CD4-positive, alpha-beta T cell (primary cell): ENCODE measurements around the gene CST6. TPM values are rescaled to one million over a fixed set of nuclear protein-coding genes. Genes with fewer than 3 reads are reported as not detected.

Source experiments
- ATAC-seq: fragments of 200-7000 bp; cut with Tn5 transposase; one replicate; pipeline ENCODE4 v1.10.0; 2022; ENCODE audit warnings: mild to moderate bottlenecking; ENCODE audit not compliant: poor library complexity
- CTCF ChIA-PET: fragments of 350-600 bp; sonication (Branson Sonifier 250); formaldehyde crosslinking; loops from one replicate; lab custom pipeline; 2021; ENCODE audit warnings: antibody characterized with exemption, inconsistent platforms; lab: Charles Lee
- POLR2A ChIA-PET: fragments of 350-600 bp; sonication (Branson Sonifier 250); formaldehyde crosslinking; loops from one replicate; lab custom pipeline; 2021; ENCODE audit warnings: antibody characterized with exemption, inconsistent platforms; lab: Charles Lee
- DNase-seq, 14 experiments: peaks; one replicate each; pipeline ENCODE4 v3.0.0-alpha.2; 2013 to 2020; ENCODE audit warnings: mixed read lengths in 2 of 14
- H3K27ac ChIP-seq, 2 donors: one replicate each; pipeline versions ENCODE4 v1.5.1 to v1.7.0; 2013; ENCODE audit warnings: low read length in 2 of 2, low read depth in 1 of 2, mild to moderate bottlenecking in 1 of 2
- H3K27me3 ChIP-seq, 2 experiments: 1 replicate in 1 of 2; 2 replicates in 1 of 2; pipeline versions ENCODE4 v1.6.1 to v1.7.0; 2013; ENCODE audit warnings: low read length in 2 of 2, control low read depth in 1 of 2, mild to moderate bottlenecking in 1 of 2, moderate library complexity in 1 of 2; ENCODE audit not compliant: insufficient read depth in 2 of 2, control insufficient read depth in 1 of 2
- H3K36me3 ChIP-seq: one replicate; pipeline ENCODE4 v1.6.1; 2013; ENCODE audit warnings: low read length, control low read depth; ENCODE audit not compliant: insufficient read depth
- H3K4me1 ChIP-seq: one replicate; pipeline ENCODE4 v1.6.1; 2013; ENCODE audit warnings: low read length, control low read depth; ENCODE audit not compliant: insufficient read depth
- H3K4me3 ChIP-seq: one replicate; pipeline ENCODE4 v1.5.1; 2013; ENCODE audit warnings: mild to moderate bottlenecking, low read length, moderate library complexity
- H3K9me3 ChIP-seq, 2 experiments: 1 replicate in 1 of 2; 2 replicates in 1 of 2; pipeline versions ENCODE4 v1.6.1 to v1.7.0; 2013; ENCODE audit warnings: low read length in 2 of 2, mild to moderate bottlenecking in 2 of 2, control low read depth in 1 of 2, moderate library complexity in 1 of 2; ENCODE audit not compliant: control insufficient read depth in 1 of 2, insufficient read depth in 1 of 2
- H3K27ac Mint-ChIP-seq: one replicate; pipeline ENCODE4 v1.8.0; 2020; ENCODE audit warnings: mixed read lengths
- H3K27me3 Mint-ChIP-seq: one replicate; pipeline ENCODE4 v1.8.0; 2021; ENCODE audit warnings: mixed read lengths
- H3K36me3 Mint-ChIP-seq: one replicate; pipeline ENCODE4 v1.8.0; 2021; ENCODE audit warnings: low read depth, mixed read lengths
- H3K4me1 Mint-ChIP-seq: one replicate; pipeline ENCODE4 v1.8.0; 2021; ENCODE audit warnings: low read depth, mixed read lengths
- H3K4me3 Mint-ChIP-seq: one replicate; pipeline ENCODE4 v1.8.0; 2020; ENCODE audit warnings: mild to moderate bottlenecking, mixed read lengths
- H3K9me3 Mint-ChIP-seq: one replicate; pipeline ENCODE4 v1.8.0; 2020; ENCODE audit warnings: mixed read lengths
- intact Hi-C, 2 experiments: fragments of 100-400 bp; cut with DNase I in 1 of 2; cut with micrococcal nuclease in 1 of 2; formaldehyde crosslinking; loops; one replicate each; pipeline versions ENCODE4 v1.15.1 to v1.9.0; 2023 to 2025; cut with DNase I, micrococcal nuclease
- total RNA-seq, 174 experiments: library from RNA in 2 of 174; stranded (reverse) in 2 of 174; gene quantifications; one replicate each; pipeline ENCODE4 v1.2.3 and lab custom pipeline; 2021 to 2026
- TF ChIP-seq, protein P1 (sequence below): fragments of 200-600 bp; IDR thresholded peaks from one replicate; pipeline ENCODE4 v1.8.0; 2022; ENCODE audit warnings: antibody characterized with exemption, mild to moderate bottlenecking

Gene CST6
- total RNA-seq, 2 experiments from 2014 or later: not detected

DNA sequence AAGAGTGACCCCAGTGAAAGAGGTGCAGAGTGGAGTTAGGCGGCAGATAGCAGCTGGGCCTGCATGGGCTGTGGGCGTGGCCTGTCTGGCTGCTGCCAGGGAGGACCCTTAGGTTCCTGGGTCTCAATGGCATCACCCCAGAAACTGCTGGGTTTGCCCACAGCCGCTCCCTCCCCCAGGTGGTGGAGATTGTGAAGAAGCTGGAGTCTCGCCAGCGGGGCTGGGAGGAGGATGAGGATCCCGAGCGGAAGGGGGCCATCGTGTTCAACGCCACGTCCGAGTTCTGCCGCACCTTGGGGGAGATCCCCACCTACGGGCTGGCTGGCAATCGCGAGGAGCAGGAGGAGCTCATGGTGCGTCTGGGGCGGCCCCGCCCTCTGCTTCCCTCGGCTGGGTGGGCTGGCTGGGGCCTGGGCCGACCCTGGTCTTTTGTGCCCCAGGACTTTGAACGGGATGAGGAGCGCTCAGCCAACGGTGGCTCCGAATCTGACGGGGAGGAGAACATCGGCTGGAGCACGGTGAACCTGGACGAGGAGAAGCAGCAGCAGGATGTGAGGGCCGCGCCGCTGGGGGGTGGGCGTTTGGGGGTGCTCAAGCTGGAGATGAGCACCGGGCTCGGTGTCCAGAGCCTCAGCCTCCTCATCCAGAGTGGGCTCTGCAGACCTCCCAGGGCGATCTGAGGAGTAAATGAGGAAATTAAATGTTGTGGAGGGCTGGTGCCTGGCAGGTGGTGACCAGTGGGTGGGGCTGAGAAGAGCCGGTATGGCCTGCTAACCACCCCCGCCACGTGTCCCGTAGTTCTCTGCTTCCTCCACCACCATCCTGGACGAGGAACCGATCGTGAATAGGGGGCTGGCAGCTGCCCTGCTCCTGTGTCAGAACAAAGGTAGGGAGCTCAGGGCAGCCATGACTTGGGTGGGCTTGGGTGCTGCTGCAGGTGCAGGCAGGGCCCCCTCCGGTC, 35.3 kb upstream of the CST6 start:
- H3K4me3 ChIP-seq: no peak overlapping the region
- H3K9me3 Mint-ChIP-seq: no peaks in the 10 kb centered on the region
- CTCF ChIA-PET: no interaction called here
- H3K27ac ChIP-seq: no peak overlapping the region
- ATAC-seq (no peak), DNase-seq (no peak)
- POLR2A ChIA-PET: no interaction called here
- H3K27me3 Mint-ChIP-seq: no peaks in the 10 kb centered on the region
- TF ChIP-seq, protein P1, sequence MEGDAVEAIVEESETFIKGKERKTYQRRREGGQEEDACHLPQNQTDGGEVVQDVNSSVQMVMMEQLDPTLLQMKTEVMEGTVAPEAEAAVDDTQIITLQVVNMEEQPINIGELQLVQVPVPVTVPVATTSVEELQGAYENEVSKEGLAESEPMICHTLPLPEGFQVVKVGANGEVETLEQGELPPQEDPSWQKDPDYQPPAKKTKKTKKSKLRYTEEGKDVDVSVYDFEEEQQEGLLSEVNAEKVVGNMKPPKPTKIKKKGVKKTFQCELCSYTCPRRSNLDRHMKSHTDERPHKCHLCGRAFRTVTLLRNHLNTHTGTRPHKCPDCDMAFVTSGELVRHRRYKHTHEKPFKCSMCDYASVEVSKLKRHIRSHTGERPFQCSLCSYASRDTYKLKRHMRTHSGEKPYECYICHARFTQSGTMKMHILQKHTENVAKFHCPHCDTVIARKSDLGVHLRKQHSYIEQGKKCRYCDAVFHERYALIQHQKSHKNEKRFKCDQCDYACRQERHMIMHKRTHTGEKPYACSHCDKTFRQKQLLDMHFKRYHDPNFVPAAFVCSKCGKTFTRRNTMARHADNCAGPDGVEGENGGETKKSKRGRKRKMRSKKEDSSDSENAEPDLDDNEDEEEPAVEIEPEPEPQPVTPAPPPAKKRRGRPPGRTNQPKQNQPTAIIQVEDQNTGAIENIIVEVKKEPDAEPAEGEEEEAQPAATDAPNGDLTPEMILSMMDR: no peak
- no peaks in the 10 kb centered on the region for H3K4me1 ChIP-seq
- H3K9me3 ChIP-seq: no peaks in the 10 kb centered on the region
- peaks cover 68% of the 10 kb centered on the region for H3K36me3 Mint-ChIP-seq
- no peaks in the 10 kb centered on the region for H3K4me1 Mint-ChIP-seq
- H3K4me3 Mint-ChIP-seq: peak overlapping the region; percentile 3
- peaks cover 61% of the 10 kb centered on the region for H3K36me3 ChIP-seq
- peak overlapping the region; percentile 49 for H3K27ac Mint-ChIP-seq
- no peaks in the 10 kb centered on the region for H3K27me3 ChIP-seq
- intact Hi-C loops: no loop called here

DNA sequence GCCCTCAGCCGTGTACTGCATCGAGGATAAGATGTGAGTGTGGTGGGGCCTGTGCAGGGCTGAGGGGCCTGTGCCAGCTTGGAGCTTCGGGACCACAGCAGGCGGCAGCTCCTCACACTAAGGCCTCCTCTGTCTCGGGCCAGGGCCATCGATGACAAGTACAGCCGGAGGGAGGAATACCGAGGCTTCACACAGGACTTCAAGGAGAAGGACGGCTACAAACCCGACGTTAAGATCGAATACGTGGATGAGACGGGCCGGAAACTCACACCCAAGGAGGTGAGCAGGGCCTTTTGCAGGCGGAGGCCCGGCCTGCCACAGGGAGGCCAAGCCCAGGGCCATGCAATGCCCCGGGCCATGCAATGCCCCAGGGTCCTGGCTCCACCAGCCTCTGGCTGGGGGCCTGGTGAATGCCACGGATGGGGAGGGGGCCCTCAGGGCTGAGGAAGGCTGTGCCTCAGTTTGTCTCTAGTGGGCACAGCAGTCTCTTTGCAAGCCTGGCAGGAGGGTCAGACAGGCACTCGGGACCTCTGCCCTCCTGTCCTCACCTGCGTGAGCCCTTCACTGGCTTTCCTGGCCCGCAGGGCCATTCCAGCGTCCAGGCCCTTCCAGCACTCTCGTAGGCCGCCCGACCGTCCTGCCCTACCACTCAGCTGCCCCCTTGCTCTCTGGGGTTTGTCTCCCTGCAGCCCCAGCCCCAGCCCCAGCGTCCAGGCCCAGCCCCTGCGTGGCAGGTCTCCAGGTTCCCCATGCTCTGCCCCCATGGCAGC, 34.0 kb upstream of the CST6 start:
- H3K36me3 Mint-ChIP-seq: peaks cover 57% of the 10 kb centered on the region
- POLR2A ChIA-PET: no interaction called here
- no peaks in the 10 kb centered on the region for H3K4me1 Mint-ChIP-seq
- no peaks in the 10 kb centered on the region for H3K4me1 ChIP-seq
- H3K4me3 ChIP-seq: no peak overlapping the region
- H3K36me3 ChIP-seq: peaks cover 51% of the 10 kb centered on the region
- ATAC-seq (no peak), DNase-seq (no peak)
- no peaks in the 10 kb centered on the region for H3K27me3 Mint-ChIP-seq
- intact Hi-C loops: no loop called here
- H3K4me3 Mint-ChIP-seq: no peak overlapping the region
- H3K9me3 ChIP-seq: no peaks in the 10 kb centered on the region
- H3K27ac ChIP-seq: no peak overlapping the region
- CTCF ChIA-PET: no interaction called here
- no peak overlapping the region for H3K27ac Mint-ChIP-seq
- no peaks in the 10 kb centered on the region for H3K9me3 Mint-ChIP-seq
- TF ChIP-seq, protein P1: no peak
- no peaks in the 10 kb centered on the region for H3K27me3 ChIP-seq

DNA sequence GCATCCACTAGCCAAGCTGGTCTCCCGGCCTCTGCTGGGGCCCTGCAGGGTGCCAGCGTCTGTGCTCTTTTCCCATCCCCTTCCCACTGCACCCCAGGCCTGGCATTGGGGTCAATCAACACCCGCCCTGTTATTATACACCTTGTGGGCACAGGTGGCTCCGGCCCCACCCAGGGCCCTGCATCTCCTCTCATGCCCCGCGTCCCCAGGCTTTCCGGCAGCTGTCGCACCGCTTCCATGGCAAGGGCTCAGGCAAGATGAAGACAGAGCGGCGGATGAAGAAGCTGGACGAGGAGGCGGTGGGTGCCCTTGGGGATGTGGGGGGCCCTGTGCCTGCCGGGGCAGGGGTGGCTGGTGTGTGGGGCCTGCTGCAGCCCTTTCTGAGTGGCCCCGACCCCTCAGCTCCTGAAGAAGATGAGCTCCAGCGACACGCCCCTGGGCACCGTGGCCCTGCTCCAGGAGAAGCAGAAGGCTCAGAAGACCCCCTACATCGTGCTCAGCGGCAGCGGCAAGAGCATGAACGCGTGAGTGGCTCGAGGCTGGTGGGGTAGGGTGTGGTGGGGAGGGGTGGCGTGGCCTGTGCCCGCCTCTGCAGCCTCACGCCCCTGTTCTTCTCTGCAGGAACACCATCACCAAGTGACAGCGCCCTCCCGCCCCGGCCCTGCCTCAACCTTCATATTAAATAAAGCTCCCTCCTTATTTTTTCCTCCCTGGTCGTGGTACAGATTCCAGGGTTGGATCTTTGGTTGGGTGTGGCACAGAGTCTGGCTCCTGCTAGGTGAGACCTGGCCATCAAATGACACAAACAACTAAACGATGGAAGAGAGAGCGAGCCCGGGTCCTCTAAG, 33.2 kb upstream of the CST6 start:
- DNase-seq (no peak), ATAC-seq (no peak)
- Mint-ChIP-seq H3K4me1 (no peaks in the 10 kb centered on the region), H3K4me3 (no peak overlapping the region), H3K27ac (no peak overlapping the region), H3K27me3 (no peaks in the 10 kb centered on the region), H3K9me3 (no peaks in the 10 kb centered on the region), H3K36me3 (peaks cover 49% of the 10 kb centered on the region)
- H3K4me3 ChIP-seq: no peak overlapping the region
- intact Hi-C loops: no loop called here
- H3K36me3 ChIP-seq: peaks cover 46% of the 10 kb centered on the region
- CTCF ChIA-PET: no interaction called here
- POLR2A ChIA-PET: no interaction called here
- H3K4me1 ChIP-seq: no peaks in the 10 kb centered on the region
- H3K27me3 ChIP-seq: no peaks in the 10 kb centered on the region
- H3K9me3 ChIP-seq: no peaks in the 10 kb centered on the region
- TF ChIP-seq, protein P1: no peak
- H3K27ac ChIP-seq: no peak overlapping the region
